Stimulated activated CD8-positive, alpha-beta memory T cell treated with anti-CD3 and anti-CD28 coated beads, Interleukin-12 subunit alpha, Interleukin-12 subunit beta, amount 100 ng/mL, for 1 hour (primary cell): ENCODE measurements around the gene IMPA2.
"Not testable (repeated sequence)": the region's sequence is repeated elsewhere in the genome, so short reads cannot be mapped to it uniquely, and the experiment has no call there.

Experiments
- DNase-seq: peaks from one replicate; pipeline ENCODE4 v3.0.0-alpha.2; 2020; ENCODE audit warnings: low read depth

The IMPA2 gene

DNA sequence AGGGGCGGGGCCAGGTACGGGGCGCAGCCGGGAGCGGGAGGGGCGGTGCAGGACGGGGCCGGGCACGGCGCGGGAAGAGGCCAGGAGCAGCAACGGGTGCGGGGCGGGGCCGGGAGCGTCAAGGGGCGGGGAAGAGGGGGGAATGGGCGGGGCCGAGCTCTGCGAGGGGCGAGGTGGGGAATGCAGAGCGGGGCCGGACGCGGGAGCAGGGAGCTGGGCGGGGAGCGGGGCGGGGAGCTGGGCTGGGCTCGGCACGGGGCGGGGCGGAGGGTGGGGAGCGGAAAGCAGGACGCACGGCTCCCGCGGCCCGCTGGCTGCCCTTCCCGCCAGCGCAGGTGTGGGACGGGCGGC lies at the start of gene IMPA2:
Gene IMPA2, plus strand, starts transcription at position 316 of the 351 bp plus-strand sequence. CDS start 163 bp downstream, outside the sequence.
- DNase-seq: no peak

DNA sequence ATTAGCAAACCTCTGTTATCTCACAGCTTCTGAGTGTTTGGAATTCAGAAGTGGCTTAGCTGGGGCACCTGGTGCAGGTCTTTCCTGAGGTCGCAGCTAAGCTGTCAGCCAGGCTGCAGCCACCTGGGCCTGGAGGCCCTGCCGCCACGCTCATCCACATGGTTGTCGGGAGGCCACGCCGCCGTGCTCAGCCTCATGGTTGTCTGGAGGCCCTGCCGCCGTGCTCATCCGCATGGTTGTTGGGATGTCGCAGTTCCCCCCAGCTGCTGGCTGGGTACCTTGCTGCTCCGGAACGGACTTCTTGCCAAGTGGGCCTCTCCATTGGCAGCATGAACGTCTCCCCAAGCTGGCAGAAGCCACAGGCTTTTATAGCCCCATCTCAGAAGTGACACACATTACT lies 48.9 kb upstream of the IMPA2 start:
- DNase-seq: no peak

DNA sequence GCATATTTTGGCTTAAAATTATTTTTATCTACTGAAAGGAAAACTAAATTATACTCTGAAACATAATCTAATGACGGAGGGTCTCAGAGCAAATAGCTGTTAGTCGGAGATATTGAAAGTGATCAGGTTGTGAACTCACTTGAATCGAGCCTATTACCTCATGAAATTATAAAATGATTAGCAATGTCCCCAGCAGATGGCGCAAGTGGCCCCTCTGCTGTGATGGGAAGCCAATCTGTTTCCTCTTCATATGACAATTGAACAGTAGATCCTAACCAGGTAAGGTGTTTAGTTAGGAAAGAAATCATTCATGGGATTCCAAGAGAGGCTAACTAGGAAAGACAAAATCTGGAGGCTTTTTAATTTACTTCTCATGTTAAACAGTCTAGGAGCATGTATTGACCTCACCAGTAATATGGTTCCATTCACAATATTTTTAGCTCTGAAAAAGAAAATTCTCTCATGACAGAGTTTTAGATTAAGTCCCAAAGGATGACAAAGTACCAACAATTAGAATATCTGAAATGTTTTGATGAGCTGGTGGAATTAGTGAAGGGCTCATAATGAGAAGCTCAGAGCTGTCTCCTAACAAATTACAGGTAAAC lies 43.3 kb upstream of the IMPA2 start:
- peak; percentile 70 for DNase-seq

DNA sequence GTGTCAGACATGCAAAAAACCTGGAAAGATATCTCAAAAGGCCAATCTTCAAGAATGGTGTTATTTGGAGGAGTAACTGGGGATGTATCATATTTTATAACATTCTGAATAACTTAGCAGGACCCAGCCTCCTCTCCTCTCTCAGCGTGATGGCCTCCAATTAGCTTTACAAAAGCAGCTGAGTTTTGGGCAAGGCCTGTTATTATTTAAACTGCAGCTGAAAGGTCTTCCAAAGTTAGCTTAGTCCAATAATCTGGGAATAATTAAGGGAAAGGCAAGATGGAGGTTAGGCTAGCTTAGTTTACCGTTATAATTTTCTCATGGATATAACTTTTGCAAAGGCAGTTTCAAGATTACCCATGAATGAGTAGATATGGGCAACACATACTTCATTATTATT lies 40.4 kb upstream of the IMPA2 start:
- no peak for DNase-seq

DNA sequence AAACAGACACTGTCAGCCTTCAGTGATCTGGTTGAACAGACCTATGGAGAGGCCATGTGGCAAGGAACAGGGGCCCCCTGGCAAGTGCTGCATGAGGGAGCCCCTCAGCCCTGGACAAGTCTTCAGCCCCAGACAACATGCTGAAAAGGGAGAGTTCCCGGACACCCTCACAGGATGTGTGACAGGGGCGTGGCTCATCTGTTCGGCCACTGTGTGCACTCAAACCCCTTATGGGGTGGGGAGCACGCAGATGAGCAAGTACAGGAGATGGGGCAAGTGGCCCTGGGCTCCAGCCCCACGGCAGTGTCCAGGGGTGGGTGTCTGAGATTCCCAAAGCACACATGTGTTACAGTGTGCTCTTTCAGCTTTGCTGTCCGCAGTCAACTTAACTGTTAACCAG lies 37.8 kb upstream of the IMPA2 start:
- no peak for DNase-seq

DNA sequence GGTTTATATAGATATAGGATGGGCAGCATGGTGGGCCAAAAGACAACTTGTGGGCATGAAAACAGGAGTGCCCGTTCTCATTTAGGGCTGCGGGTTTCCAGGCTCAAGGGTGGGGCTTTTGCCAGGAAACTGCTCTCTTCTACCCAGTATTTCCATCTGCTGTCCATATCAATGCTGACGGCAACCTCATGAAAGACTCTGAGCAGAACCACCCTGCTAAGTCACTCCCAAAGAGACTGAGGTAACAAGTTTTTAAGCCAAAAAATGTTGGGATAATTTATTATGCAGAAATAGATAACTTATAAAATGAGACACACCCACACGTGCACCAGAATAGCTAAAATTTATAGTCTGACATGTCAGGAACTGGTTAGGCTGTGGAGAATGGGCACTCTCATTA lies 37.1 kb upstream of the IMPA2 start:
- DNase-seq: no peak

DNA sequence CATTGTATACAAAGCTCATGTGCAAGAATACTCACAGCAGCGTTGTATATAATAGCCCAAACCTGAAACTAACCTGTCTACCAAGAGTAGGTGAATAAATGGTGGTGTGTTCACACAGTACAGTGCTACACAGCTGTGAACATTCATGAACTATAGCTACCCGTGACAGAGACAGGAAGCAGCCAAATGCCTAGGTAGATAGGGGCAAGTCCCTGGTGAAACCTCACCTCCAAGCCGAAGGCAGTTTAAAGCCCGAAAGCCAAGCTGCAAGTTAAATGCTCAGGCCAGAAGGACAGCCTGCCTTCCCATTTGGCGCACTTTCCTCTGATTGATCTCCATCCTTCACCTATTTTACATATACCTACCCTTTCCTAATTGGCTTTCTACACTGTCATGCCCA lies 36.5 kb upstream of the IMPA2 start:
- DNase-seq: no peak

DNA sequence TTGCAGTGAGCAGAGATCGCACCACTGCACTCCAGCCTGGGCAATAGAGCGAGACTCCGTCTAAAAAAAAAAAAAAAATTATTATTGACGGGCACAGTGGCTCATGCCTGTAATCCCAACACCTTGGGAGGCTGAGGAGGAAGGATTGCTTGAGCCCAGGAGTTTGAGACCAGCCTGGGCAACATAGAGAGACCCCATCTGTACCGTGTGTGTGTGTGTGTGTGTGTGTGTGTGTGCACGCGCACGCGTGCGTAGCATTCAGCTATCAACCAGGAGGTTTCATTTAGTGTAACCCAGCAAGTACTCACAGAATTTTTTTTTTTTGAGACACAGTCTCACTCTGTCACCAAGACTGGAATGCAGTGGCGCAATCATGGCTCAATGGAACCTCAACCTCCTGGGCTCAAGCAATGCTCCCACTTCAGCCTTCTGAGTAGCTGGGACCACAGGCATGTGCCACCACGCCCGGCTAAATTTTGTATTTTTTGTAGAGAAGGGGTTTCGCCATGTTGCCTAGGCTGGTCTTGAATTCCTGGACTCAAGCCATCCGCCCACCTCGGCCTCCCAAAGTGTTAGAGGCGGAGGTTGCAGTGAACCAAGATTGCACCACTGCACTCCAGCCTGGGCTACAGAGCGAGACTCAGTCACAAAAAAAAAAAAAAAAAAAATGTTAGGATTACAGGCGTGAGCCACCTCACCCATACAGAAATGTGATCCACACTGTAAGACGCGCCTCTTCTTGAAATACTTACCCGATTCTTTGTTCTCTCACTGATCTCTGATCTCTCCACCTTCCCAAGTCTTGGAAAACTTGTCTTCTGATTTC lies 35.3 kb upstream of the IMPA2 start:
- DNase-seq: not testable (repeated sequence)

DNA sequence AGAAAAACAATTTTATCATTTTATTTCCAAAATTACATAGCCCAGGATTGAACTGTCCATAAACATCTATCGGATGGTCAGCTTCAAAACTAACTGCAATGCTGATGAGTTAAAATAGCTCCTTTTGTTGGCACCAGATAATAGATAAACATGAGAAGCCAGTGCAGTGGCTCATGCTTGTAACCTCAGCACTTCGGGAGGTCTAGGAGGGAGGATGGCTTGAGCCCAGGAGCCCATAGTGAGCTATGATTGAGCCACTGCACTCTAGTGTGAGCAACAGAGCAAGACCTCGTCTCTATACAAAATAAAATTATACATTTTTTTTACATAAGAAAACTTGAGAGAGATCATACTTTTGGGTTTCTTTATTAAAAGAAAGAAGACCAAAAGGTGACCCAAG lies 34.6 kb upstream of the IMPA2 start:
- DNase-seq: no peak

DNA sequence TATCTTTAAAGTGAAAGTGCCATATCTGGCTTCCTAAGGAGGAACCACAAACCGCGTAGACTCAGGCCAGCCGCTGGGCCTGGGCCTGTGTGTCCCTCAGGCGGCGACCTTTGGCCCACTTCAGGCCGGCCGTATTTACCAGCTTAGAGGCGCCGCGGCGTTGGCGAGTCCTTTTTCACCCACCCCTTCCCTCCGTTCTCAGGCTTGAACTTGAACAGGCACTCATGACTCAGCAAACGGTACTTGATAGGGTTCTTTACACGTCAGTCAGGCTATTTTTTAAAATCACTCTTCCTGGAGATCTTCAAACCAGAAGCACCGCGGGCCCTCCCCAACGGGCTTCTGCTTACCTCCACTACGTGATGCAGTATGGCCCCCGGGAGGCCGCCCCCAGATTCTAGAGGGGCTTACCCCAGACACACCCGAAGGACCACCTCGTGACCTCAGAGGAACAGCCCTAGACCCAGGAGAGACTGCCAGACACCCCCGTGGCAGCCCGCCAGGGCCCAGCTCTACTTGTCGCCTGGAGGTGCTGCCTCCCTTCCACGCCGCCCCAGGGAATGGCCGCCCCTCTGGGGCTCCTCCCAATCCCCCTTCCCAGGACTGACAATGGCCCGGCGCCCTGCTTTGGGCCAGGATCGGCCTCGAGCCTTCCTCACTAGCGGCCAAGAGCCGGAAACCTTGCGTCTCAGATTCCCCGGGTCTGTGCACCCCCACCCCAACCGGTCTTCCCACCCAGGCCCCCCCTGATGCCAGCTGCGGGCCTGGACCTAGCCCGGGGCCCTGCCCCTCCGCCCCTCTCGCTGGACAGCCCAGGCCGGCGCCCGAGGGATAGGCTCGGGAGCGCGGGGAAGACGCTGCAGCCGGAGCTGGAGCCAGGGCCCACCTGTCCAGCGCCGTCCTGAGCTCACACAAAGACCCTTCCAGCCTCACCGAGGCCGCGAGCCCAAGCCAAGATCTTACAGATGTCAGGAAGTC lies 33.8 kb upstream of the IMPA2 start:
- peak; percentile 27 for DNase-seq

DNA sequence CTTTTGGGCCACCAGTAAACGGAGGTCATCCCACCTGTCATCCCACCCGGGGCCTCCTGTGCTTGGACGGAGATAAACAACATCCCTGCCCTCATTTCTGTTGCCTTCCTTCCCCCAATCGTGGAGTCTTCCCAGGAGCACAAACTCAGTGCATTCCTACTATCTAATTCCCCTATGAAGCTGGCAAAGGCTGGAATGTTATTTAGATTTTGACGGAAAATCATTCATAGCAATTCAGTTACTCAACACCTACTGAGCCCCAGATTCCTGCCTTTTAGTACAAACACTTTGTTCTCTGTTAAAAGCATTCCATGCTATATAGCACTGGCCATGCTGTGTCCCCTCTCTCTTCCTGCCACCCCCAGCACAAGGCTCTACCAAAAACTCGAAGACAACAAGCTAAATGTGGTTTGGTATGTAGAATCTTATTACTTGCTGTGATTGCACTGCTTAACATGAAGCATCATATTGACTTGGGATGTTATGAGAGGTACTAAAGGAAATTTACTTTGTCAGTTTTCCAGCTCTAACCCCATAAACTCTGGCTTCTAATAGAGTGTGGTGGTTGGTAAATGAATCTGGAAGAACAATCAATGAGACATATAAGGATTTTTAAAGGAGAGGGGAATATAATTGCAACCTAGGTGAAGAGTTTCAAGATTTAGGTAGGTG lies 32.3 kb upstream of the IMPA2 start:
- no peak for DNase-seq

DNA sequence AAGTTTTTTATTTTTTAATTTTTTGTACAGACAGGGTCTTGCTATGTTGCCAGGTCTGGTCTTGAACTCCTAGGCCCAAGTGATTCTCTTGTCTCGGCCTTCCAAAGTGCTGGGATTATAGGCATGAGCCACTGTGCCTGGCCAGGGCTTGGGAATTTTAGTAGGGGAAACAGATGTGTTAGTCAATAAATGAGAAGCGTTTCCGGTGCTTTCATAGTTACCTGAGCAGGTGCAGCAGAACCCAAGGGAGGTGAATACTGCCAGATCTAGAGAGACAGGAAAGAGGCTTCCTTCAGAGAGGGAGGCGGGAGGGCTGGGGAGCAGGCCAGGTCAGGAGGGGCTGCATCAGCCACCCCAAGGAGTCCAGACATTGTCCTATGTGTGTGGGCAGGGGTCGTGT lies 30.5 kb upstream of the IMPA2 start:
- DNase-seq: no peak

DNA sequence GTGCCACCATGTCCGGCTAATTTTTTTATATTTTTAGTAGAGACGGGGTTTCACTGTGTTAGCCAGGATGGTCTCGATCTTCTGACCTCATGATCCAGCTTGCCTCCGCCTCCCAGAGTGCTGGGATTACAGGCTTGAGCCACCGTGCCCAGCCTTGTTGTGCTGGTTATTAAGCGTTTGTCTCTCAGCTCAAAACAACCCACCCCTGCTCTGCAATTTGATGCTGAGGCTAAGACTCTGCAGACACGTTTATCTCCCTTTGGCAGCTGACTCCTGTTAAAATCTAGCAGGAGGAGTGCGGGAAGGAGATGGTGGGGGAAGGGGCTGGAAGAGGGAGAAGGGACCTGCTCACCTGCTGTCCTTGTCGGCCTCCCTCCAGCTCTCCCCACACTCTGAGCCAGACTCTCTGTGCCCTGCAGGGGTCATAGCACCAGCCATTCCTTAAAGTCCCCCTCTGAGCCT lies 29.9 kb upstream of the IMPA2 start:
- no peak for DNase-seq

DNA sequence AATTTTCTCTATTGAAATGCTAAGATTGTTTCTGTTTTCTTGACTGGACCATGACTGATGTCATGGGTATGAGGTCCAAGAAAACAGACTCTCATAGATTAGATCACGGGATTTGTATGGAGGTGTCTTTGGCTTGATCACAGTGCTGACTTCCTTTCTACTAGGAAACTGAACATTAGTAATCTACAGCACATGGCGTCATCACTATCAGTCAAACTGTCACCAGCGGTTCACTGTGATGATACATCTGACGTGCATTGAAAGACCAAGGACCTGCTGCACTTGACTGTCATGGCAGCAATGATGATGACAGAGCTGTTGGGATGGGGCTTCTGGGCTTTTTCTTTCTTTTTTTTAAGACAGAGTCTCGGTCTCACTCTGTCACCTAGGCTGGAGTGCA lies 28.2 kb upstream of the IMPA2 start:
- DNase-seq: no peak

DNA sequence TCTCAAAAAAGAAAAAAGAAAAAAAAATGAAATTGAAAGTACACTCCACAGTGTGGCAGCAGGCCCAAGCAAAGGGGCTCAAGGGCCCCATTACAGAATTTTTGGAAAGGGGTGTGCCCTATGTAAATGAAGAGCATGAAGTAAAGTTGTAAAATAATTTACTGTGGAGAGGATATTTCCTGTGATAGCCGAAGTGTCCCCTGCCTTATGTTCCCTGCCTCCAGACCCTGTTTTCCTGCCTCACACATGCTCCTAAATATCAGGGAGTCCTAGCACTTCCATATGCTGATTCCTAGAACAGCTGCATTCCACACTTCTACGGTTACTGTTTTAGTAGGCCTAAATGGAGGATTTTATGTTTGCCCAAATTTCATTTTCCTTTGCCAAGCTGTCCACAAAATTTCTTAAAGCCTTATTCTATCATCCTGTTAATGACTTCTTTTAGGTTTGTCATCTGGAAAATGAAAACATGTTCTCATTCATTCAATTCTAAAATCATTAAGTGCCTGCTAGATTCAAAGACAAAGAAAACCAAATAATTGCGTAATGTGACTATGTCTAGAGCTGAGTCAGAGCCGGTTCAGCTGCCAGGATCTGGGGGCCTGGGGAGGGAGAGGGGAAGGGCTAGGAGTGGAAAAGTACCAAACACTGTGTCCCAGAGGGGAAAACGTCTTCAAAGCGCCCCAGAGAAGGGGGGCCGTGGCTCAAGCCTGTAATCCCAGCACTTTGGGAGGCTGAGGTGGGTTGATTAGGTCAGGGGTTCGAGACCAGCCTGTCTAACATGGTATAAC lies 25.9 kb upstream of the IMPA2 start:
- no peak for DNase-seq

DNA sequence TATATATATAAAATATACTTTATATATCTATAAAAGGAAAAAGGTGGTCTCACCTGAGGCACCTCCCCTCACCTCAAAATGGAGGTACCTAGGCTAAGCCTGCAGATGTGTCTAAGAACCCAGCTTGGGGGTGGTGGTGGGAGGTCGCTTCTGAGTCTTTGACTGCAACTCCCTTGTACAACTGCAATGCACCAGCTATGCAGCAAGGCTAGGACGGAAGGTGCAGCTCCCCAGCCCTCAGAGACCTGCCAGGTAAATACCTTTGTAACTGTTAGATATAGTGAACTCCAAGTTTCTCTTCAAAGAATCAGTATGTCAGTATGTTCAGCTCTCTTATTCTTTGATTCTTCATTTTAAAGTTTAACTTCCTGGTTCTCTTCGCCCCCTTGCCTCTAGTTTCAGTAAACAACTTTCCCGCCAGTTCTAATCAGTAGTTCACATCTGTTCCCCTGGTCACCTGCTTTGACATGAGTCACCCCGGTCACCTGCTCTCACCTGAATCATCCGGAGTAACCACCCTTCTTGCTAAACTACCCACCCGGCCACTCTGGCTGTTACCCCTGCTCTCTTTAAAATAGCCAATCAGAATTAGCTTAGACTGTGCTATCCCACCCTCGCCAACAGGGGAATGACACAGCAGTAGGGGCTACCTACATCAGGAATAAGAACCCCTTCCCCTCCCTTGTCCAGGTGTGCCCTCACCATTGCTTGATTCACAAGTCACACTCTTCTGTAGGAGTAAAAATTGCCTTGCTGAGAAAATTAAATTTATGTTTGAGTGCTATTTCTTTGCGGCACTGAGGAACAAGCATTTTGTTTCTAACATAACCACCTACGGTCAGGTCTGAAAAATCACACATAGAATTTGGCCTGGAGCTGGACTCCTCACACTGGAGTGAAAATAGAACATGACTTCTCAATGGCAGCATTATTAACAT lies 24.7 kb upstream of the IMPA2 start:
- DNase-seq: no peak

DNA sequence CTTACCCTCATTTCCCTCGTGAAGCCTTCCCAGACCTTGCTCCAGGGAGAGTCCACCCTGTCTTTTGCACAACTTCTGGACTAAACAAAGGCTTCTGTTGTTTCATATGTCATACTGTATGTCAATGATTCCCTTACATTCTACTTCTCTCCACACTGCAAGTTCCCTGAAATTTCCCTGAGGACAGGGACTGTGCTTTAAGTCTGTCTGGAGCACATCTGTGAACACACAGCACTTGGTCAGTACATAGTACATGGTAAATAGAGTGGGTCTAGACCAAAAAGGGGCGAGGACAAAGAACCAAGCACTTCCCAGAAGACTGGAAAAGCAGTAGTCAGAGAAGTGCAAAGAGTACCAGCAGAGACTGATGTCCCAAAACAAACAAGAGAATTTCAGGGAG lies 23.7 kb upstream of the IMPA2 start:
- DNase-seq: no peak

DNA sequence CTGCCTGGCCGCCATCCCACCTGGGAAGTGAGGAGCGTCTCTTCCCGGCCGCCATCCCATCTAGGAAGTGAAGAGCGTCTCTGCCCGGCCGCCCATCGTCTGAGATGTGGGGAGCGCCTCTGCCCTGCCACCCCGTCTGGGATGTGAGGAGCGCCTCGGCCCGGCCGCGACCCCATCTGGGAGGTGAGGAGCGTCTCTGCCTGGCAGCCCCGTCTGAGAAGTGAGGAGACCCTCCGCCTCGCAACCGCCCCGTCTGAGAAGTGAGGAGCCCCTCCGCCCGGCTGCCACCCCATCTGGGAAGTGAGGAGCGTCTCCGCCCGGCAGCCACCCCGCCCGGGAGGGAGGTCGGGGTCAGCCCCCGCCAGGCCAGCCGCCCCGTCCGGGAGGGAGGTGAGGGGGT lies 21.7 kb upstream of the IMPA2 start:
- not testable (repeated sequence) for DNase-seq

DNA sequence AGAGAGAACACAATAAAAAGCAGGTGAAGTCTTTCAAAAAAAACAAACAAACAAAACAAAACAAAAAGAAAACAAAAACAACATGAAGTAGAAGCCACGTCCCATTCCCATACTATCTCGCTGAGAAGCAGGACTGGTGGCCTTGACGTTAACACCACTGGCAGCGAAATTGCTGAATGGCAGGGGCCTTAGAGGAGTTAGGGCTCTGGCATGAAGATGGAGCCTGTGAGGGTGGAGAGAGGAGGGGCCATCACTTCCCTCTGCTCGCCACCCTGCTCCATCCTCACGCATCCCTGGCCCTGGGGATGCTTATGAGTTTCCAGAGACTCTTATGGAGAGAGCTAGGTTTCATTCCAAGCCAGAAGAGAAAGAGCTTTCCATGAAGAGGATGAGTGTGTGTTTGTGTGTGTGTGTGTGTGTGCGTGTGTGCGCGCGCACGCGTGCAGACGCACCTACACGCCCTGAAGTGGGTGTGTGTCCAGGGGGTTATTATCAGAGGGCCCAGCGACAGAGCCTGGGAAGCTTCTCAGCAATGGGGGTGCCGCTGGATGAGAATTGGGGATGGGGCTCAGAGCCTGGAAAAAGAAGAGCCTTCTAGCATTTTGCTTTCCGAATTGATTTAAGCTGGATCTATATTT lies 20.4 kb upstream of the IMPA2 start:
- DNase-seq: no peak

DNA sequence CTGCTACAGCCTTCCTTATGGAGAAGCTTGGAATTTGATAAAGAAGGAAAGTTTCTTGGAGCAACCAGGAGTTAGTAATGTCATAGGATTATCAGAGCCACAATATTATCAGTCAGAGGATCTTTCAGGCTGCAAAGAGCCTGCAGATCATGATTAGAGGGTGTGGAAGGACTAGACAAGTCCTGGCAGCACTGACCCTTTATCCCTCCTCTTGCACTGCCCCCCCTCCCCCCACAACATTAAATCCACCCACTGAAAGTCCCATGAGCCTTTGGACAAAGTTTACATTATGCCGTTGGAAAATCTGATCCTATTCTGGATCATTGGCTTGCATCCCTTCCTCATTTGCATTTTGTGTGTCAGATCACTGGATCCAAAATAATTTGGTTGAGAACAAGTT lies 18.7 kb upstream of the IMPA2 start:
- DNase-seq: no peak
